Measurements from ENCODE around the gene SLC5A11.

SLC5A11 gene

DNA sequence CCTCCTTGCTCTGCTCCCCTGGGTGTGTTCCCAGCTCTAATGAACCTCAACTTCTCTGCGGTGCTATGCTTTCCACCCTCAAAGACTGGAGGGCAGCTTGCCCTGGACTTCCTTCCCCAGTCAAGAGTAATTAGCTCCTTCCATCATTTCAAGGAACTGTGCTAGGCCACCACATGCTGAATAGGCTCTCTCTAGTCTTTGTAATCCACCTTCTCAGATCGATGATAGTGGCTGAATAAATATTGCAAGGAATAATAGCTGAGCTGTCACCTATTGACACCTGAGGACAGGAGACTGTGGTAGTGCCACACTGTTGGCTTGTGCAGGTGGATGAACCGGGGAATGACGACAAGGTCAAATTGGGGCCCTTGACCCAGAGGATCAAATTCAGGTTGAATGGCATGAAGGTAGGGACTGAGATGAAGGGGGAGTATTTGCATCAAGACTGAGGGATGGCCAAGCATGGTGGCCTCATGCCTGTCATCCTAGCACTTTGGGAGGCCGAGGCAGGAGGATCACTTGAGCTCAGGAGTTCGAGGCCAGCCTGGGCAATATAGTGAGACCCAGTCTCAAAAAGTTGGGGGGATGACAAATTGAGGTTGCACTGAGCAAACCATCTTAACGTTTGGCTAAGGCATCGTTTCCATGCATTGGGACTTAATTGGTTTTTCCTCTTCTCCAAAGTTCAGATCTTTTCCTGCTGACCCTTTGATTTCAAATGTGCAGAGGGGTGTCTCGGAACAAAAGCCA lies 18.8 kb upstream of the SLC5A11 start:
- no peak for TF ChIP-seq CTCF (IDR thresholded peaks at IDR 0.05)

DNA sequence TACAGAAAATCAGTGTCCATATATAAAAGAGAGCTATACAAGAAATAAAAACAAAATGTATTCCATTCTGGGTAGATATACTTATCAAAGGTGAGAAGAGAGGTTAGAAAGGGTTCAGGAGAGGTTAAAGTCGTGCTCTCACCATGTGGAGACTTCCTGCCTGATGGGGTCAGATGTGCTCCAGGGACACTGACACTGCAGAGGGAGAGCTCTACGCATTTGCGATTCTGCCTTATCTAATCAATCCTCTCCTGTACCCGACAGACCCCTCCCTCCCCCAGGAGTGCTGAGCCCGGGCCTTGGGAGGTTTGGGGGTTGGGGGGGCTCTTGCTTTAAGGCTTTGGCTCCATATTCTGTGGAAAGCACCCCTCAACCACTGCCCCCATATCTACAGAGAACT lies 16.6 kb upstream of the SLC5A11 start:
- TF ChIP-seq CTCF (IDR thresholded peaks at IDR 0.05) = no peak

GRCh38 chr16:24833352-24833751 lies 12.4 kb upstream of the SLC5A11 start:
- TF ChIP-seq CTCF (IDR thresholded peaks at IDR 0.05) = no peak

GRCh38 chr16:24834459-24835335 lies 11.1 kb upstream of the SLC5A11 start:
- peak; percentile 65 for TF ChIP-seq CTCF (IDR thresholded peaks at IDR 0.05)

GRCh38 chr16:24836836-24837235 lies 8.9 kb upstream of the SLC5A11 start:
- no peak for TF ChIP-seq CTCF (IDR thresholded peaks at IDR 0.05)

GRCh38 chr16:24837969-24838368 lies 7.8 kb upstream of the SLC5A11 start:
- TF ChIP-seq CTCF (IDR thresholded peaks at IDR 0.05) = no peak

DNA sequence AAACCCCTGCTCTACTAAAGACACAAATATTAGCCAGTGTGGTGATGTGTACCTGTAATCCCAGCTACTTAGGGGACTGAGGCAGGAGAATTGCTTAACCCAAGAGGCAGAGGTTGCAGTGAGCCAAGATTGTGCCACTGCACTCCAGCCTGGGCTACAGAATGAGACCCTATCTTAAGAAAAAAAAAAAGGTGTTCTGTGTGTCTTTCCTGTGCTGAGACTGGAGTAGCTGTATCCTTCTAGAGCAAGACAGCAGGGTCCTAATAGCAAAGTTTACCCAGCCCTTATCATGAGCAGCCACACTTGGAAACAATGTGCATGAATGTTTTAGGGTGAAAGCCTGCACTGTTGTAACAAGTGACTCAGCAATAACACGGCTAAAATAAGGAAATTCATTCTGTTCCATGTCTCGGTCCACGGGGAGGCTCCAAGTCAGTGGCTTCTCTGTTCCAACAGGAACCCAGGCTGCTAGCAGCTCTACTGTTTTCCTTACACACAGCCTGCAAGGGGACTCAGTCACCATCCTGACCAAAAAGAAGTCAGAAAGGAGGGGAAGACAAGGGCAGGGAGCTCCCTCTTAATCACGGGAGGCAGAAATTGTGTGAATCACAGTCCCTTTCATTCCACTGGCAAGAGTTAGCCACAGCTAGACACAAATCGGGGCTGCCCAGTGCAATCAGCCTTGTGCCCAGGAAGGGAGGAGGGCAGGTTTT lies 7.1 kb upstream of the SLC5A11 start:
- TF ChIP-seq CTCF (IDR thresholded peaks at IDR 0.05) = no peak

Data from LNCAP (cell line).